Fibroblast of the aortic adventitia (primary cell): ENCODE results near the gene CCNT2. TPM values are rescaled to one million over a fixed set of nuclear protein-coding genes. Genes with fewer than 3 reads are reported as not detected.
"Not testable (repeated sequence)": the region's sequence is repeated elsewhere in the genome, so short reads cannot be mapped to it uniquely, and the experiment has no call there.

Source experiments
- DNase-seq: peaks from one replicate; pipeline ENCODE4 v3.0.0-alpha.2; 2010; ENCODE audit warnings: low read depth
- H3K4me3 ChIP-seq: 2 replicates; pipeline ENCODE4 v1.5.1; 2011; ENCODE audit warnings: low read depth, mild to moderate bottlenecking, control low read depth, low read length, moderate library complexity
- CTCF ChIP-seq: IDR thresholded peaks from 2 replicates; pipeline ENCODE4 v1.5.1; 2011; ENCODE audit warnings: mild to moderate bottlenecking, low read length, control low read depth, inconsistent platforms; ENCODE audit not compliant: insufficient read depth
- total RNA-seq: library from RNA; depleted of rRNA; stranded (reverse); fragments of >200 nt; gene quantifications from 2 replicates; pipeline ENCODE4 v1.2.3, GENCODE V29; 2012; ENCODE audit warnings: low replicate concordance

CCNT2 gene
- total RNA-seq, 1 donor = 25.8 TPM

GRCh38 chr2:134884435-134884834 lies 34.2 kb upstream of the CCNT2 start:
- no peak for TF ChIP-seq CTCF

GRCh38 chr2:134892282-134893035 lies 26.2 kb upstream of the CCNT2 start:
- TF ChIP-seq CTCF = no peak
- no peak overlapping the region for H3K4me3 ChIP-seq
- DNase-seq = no peak

More at GRCh38 chr2:134884435-134884834, 34.2 kb upstream of the CCNT2 start:
- no peak for DNase-seq
- no peak overlapping the region for H3K4me3 ChIP-seq

GRCh38 chr2:134897932-134898331 lies 20.7 kb upstream of the CCNT2 start:
- H3K4me3 ChIP-seq = no peak overlapping the region
- TF ChIP-seq CTCF = peak; percentile 33
- peak; percentile 55 for DNase-seq

DNA sequence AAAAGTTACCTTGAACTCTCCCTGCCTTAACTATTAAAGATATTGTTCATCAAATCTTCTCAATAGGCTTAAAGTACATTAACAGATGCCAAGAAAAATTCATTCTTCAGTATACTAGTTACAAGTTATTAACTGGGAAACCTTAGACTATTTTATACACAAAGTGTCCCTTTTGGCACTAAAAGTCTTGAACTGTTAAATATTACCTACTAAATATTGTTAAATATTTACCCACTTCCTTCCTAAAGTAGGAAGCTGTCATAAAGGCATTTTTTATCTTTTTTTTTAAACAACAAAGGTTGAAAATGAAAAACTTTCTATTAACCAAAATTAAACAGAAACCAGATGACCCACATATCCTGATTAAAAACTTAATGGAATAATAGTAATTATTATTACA lies 19.4 kb upstream of the CCNT2 start:
- DNase-seq = no peak
- TF ChIP-seq CTCF = no peak
- no peak overlapping the region for H3K4me3 ChIP-seq

DNA sequence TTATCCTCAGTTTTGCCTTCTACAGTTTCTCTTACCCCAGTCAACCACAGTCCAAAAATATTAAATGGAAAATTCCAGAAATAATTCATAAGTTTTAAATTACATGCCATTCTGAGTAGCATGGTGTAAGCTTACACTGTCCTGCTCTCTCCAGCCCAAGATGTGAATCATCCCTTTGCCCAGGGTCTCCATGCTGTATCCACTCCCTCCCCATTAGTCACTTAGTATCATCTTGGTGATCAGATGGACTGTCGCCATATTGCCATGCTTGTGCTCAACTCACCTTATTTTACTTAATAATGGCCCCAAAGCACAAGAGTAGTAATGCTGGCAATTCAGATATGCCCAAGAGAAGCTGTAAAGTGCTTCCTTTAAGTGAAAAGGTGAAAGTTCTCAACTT lies 18.5 kb upstream of the CCNT2 start:
- peak; percentile 15 for DNase-seq
- H3K4me3 ChIP-seq = no peak overlapping the region
- TF ChIP-seq CTCF = no peak

DNA sequence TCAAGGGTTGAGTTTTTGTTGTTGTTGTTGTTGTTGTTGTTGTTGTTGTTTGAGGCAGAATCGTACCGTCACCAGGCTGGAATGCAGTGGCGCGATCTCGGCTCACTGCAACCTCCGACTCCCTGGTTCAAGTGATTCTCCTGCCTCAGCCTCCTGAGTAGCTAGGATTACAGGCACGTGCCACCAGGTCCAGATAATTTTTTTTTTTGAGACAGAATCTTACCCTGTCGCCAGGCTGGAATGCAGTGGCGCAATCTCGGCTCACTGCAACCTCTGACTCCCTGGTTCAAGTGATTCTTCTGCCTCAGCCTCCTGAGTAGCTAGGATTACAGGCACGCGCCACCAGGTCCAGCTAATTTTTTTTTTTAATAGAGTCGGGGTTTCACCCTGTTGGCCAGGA lies 14.9 kb upstream of the CCNT2 start:
- DNase-seq, H3K4me3 ChIP-seq: not testable (repeated sequence)

- no peak for TF ChIP-seq CTCF
- DNase-seq = no peak
Measured at GRCh38 chr2:134905168-134905567, 13.5 kb upstream of the CCNT2 start.

More at GRCh38 chr2:134905168-134905567, 13.5 kb upstream of the CCNT2 start:
- H3K4me3 ChIP-seq = no peak overlapping the region
